ENCODE measurements around the gene SLMAP.
"Not testable (repeated sequence)": the region's sequence is repeated elsewhere in the genome, so short reads cannot be mapped to it uniquely, and the experiment has no call there.

The SLMAP gene

GRCh38 chr3:57832900-57833313 is 76.8 kb downstream of the SLMAP start:
- DNase-seq, result no peak

- no peak for DNase-seq
These were observed 77.7 kb downstream of the SLMAP start for GRCh38 chr3:57833763-57834162.

GRCh38 chr3:57837686-57838085 is 81.6 kb downstream of the SLMAP start:
- no peak for DNase-seq

GRCh38 chr3:57838627-57839026 is 82.5 kb downstream of the SLMAP start:
- DNase-seq, result no peak

- DNase-seq, result no peak
These were observed 84.4 kb downstream of the SLMAP start for GRCh38 chr3:57840473-57840872.

- DNase-seq, result no peak
These were observed 85.7 kb downstream of the SLMAP start for GRCh38 chr3:57841818-57842217.

GRCh38 chr3:57848177-57848738 is 92.1 kb downstream of the SLMAP start:
- DNase-seq, result no peak

GRCh38 chr3:57851304-57851703 is 95.2 kb downstream of the SLMAP start:
- DNase-seq, result no peak

GRCh38 chr3:57852896-57853295 is 96.8 kb downstream of the SLMAP start:
- no peak for DNase-seq

GRCh38 chr3:57855281-57855680 is 99.2 kb downstream of the SLMAP start:
- no peak for DNase-seq

GRCh38 chr3:57855943-57856342 is 99.8 kb downstream of the SLMAP start:
- no peak for DNase-seq

GRCh38 chr3:57856675-57857074 is 100.6 kb downstream of the SLMAP start:
- DNase-seq, result no peak

- no peak for DNase-seq
These were observed 106.8 kb downstream of the SLMAP start for GRCh38 chr3:57862894-57863293.

- DNase-seq, result no peak
These were observed 107.3 kb downstream of the SLMAP start for GRCh38 chr3:57863380-57863779.

- DNase-seq, result no peak
These were observed 108.7 kb downstream of the SLMAP start for GRCh38 chr3:57864853-57865252.

GRCh38 chr3:57869110-57869509 is 113.0 kb downstream of the SLMAP start:
- DNase-seq, result not testable (repeated sequence)

- no peak for DNase-seq
These were observed 116.5 kb downstream of the SLMAP start for GRCh38 chr3:57872606-57873005.

- no peak for DNase-seq
These were observed 120.5 kb downstream of the SLMAP start for GRCh38 chr3:57876632-57877031.

GRCh38 chr3:57877116-57877515 is 121.0 kb downstream of the SLMAP start:
- DNase-seq, result no peak

- not testable (repeated sequence) for DNase-seq
These were observed 128.3 kb downstream of the SLMAP start for GRCh38 chr3:57884436-57884835.

GRCh38 chr3:57889807-57890206 is 133.7 kb downstream of the SLMAP start:
- DNase-seq, result no peak

GRCh38 chr3:57890874-57891273 is 134.8 kb downstream of the SLMAP start:
- DNase-seq, result no peak

GRCh38 chr3:57892423-57892822 is 136.3 kb downstream of the SLMAP start:
- no peak for DNase-seq

GRCh38 chr3:57893156-57893555 is 137.0 kb downstream of the SLMAP start:
- DNase-seq, result no peak

GRCh38 chr3:57893668-57894067 is 137.6 kb downstream of the SLMAP start:
- no peak for DNase-seq

GRCh38 chr3:57896031-57896430 is 139.9 kb downstream of the SLMAP start:
- DNase-seq, result no peak

Data from activated effector memory CD4-positive, alpha-beta T cell treated with anti-CD3 and anti-CD28 coated beads, Interleukin-2, amount 50 U/mL, for 16 hours (primary cell).